GM10266 (cell line): ENCODE results near the gene IP6K1.
"Not testable (repeated sequence)": the region's sequence is repeated elsewhere in the genome, so short reads cannot be mapped to it uniquely, and the experiment has no call there.

Experiments
- DNase-seq: peaks from one replicate; pipeline ENCODE4 v3.0.0; 2012; ENCODE audit errors: extremely low spot score
- TF ChIP-seq, protein P1 (sequence below): IDR thresholded peaks from 2 replicates; pipeline ENCODE4 v1.5.1; 2012; ENCODE audit warnings: mild to moderate bottlenecking, low read depth; ENCODE audit not compliant: control insufficient read depth, insufficient read depth; ENCODE audit errors: missing control alignments

The IP6K1 gene

DNA sequence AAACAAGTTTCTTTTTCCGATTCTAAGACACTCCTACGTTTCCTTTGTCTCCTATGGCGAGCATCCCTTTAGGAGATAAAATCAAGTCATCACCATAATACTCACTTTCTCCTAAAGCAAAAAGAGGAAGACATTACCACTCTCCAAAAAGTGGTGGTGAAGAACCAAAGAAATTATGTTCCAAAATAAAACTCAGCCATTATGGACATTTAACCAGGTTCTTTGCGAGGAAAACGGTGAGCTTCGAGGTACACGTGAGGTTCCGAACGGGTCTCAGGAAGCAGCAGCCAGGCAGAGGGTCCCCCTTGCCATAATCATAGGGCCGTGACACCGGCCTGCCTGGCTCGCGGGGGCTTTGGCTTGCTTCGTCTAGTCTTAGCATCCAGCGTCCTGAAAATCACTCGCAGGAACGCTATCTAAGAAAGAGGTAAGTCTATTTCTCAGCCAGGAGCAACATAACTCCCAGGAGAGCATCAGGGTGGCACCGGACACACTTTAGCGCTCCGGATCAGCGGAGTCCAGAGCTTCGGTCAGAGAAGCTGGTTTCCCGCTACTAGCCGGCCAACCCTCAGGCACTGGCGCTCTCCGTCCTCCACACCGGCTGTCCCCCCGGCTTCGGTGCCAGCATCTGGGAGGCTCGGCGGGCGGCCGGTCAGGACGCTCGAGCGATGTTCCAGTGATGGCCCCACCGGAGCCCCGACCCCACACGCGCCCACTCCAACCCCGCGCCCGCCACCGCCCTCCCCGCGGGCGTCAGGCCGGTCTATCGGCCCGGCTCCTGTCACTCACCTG is 581 bp downstream of the IP6K1 start:
- DNase-seq: peak; percentile 36
- TF ChIP-seq, protein P1, sequence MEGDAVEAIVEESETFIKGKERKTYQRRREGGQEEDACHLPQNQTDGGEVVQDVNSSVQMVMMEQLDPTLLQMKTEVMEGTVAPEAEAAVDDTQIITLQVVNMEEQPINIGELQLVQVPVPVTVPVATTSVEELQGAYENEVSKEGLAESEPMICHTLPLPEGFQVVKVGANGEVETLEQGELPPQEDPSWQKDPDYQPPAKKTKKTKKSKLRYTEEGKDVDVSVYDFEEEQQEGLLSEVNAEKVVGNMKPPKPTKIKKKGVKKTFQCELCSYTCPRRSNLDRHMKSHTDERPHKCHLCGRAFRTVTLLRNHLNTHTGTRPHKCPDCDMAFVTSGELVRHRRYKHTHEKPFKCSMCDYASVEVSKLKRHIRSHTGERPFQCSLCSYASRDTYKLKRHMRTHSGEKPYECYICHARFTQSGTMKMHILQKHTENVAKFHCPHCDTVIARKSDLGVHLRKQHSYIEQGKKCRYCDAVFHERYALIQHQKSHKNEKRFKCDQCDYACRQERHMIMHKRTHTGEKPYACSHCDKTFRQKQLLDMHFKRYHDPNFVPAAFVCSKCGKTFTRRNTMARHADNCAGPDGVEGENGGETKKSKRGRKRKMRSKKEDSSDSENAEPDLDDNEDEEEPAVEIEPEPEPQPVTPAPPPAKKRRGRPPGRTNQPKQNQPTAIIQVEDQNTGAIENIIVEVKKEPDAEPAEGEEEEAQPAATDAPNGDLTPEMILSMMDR: no peak

GRCh38 chr3:49782277-49782676 is 4.1 kb downstream of the IP6K1 start:
- DNase-seq: not testable (repeated sequence)

GRCh38 chr3:49781415-49782199 is 4.7 kb downstream of the IP6K1 start:
- no peak for DNase-seq
- TF ChIP-seq, protein P1: no peak

GRCh38 chr3:49780975-49781365 is 5.4 kb downstream of the IP6K1 start:
- not testable (repeated sequence) for DNase-seq

DNA sequence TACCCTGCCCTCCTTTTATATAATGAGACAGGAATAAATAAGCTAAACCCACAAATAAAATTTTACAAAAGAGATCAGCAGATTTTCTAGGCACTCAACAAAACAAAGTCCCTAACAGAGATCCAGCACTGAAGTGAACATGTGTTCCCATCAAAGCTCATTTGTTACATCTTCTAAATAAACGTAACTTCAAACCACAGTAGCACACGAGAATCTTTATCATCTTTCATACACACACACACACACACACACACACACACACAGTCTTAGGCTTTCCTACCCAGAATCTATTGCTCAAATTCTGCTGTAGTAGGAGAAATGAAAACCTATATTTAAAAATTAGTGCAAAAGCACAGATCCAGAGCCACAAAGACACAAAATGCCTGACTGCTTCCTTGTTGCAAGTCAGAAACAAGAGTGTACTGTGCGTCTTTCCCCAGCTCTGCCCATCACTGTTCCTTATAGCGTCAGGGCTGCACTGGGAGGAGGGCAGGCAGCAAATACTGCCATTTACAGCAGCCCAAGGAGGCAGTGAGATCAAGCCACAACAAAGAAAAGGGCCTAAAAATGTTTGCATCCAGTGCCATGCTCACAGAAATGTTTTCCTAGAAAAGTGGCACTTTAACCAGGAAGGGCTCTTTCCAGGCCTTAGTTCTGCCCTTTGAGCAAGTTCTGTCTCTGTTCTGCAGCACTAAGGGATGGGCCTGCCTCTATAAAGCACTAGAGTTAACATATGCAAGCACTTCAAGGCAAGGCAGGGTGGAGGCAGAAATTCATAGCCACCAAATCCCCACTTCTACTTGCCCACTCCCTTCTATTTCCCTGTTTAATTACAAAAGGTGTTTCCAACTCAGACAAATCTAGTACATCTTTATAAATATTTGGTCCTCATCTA is 6.0 kb downstream of the IP6K1 start:
- DNase-seq: no peak
- TF ChIP-seq, protein P1: no peak

DNA sequence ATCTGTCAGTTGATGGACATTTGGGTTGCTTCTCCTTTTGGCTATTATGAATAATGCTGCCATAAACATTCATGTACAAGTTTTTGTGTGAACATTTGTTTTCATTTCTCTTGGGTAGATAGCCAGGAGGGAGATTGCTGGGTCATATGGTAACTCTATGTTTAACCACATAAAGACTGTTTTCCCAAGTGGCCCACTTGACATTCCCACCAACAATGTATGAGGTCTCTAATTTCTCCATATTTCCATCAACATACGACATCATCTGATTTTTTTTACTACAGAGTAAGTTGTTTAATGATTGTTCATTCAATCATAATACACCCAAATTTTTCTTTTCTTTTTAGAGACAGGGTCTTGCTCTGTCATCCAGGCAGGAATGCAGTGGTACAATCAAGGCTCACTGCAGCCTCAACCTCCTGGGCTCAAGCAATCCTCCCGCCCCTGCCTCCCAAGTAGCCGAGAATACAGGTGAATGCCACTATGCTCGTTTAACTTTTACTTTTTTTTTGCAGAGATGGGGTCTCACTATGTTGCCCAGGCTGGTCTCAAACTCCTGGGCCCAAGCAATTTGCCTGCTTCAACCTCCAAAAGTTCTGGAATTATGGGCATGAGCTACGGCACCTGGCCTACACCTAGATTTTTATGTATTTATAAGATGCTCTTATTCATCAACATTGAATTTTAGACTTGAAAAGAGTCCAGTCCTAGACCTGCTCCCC is 6.8 kb downstream of the IP6K1 start:
- TF ChIP-seq, protein P1: no peak
- DNase-seq: no peak

GRCh38 chr3:49776101-49776500 is 10.2 kb downstream of the IP6K1 start:
- DNase-seq: not testable (repeated sequence)

GRCh38 chr3:49775538-49775937 is 10.8 kb downstream of the IP6K1 start:
- TF ChIP-seq, protein P1: no peak

More at GRCh38 chr3:49775538-49775937, 10.8 kb downstream of the IP6K1 start:
- no peak for DNase-seq
